PFSK-1 (cell line): ENCODE data around the gene ODR4.

Experiments used
- FOXP2 ChIP-seq: optimal IDR thresholded peaks from 2 replicates; pipeline ENCODE3; 2011; ENCODE audit warnings: borderline replicate concordance, control low read depth, inconsistent platforms; ENCODE audit not compliant: insufficient read depth; ENCODE audit errors: extremely low read length, extremely low read depth
- POLR2AphosphoS5 ChIP-seq: IDR thresholded peaks from 2 replicates; pipeline ENCODE4 v1.6.1; 2012; ENCODE audit warnings: low read depth, mild to moderate bottlenecking, control low read depth, low read length, moderate library complexity
- REST ChIP-seq, 2 experiments: IDR thresholded peaks; 2 replicates each; pipeline versions ENCODE4 v1.6.1 to v1.8.0; 2011 to 2012; ENCODE audit warnings: low read depth in 2 of 2, low read length in 2 of 2, control low read depth in 1 of 2, inconsistent platforms in 1 of 2, mild to moderate bottlenecking in 1 of 2, moderate library complexity in 1 of 2; ENCODE audit not compliant: insufficient read depth in 1 of 2
- SIN3A ChIP-seq: IDR thresholded peaks from 2 replicates; pipeline ENCODE4 v1.6.1; 2012; ENCODE audit warnings: mild to moderate bottlenecking, low read length, moderate library complexity, borderline replicate concordance; ENCODE audit not compliant: insufficient read depth
- TAF1 ChIP-seq: IDR thresholded peaks from 2 replicates; pipeline ENCODE4 v1.6.1; 2012; ENCODE audit warnings: low read length, control low read depth, borderline replicate concordance; ENCODE audit not compliant: insufficient read depth

The ODR4 gene

GRCh38 chr1:186337554-186337953, 38.1 kb upstream of the ODR4 start:
- no peak for TF ChIP-seq POLR2AphosphoS5
- TF ChIP-seq REST (IDR thresholded peaks at IDR 0.05; ENCODE audit: insufficient read depth in 1 of 2, low read depth in 2 of 2, low read length in 2 of 2), result no peak
- TF ChIP-seq SIN3A, result no peak
- TF ChIP-seq FOXP2, result no peak
- no peak for TF ChIP-seq TAF1

- TF ChIP-seq REST (IDR thresholded peaks at IDR 0.05; ENCODE audit: insufficient read depth in 1 of 2, low read depth in 2 of 2, low read length in 2 of 2) (no peak), TAF1 (no peak), SIN3A (no peak), FOXP2 (no peak), POLR2AphosphoS5 (no peak)
Observed at GRCh38 chr1:186340772-186341171, 34.9 kb upstream of the ODR4 start.

GRCh38 chr1:186374303-186375151, 1.1 kb upstream of the ODR4 start:
- TF ChIP-seq REST (IDR thresholded peaks at IDR 0.05; ENCODE audit: insufficient read depth in 1 of 2, low read depth in 2 of 2, low read length in 2 of 2), result no peak
- no peak for TF ChIP-seq SIN3A
- TF ChIP-seq FOXP2, result no peak
- no peak for TF ChIP-seq TAF1
- TF ChIP-seq POLR2AphosphoS5, result no peak

DNA sequence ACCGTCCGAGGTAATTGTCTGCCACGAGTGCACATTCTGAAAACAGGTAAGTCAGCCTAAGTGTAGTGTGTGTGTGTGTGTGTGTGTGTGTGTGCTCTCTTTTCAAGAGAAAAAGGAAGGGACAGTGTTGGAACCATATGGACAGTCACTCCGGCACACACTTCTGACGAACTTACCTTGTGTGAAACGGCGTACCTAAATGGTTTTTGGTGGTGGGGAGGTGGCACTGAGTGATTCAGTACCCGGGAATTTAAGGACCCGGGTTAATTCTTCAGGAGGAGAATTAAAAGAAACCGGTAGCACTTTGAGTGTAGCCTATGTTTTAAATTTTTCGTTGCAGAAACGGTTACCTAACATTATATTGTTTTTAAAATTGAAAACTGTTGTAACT, 286 bp downstream of the ODR4 start:
- TF ChIP-seq POLR2AphosphoS5 (no peak), TAF1 (no peak), REST (IDR thresholded peaks at IDR 0.05; ENCODE audit: insufficient read depth in 1 of 2, low read depth in 2 of 2, low read length in 2 of 2) (no peak), SIN3A (no peak)
